NCI-H510A treated with DMSO at 0.1 percent for 48 hours (cell line): ENCODE results near the gene COPS4.
A peak's percentile ranks its signal among the peaks of the same experiment; 100 is the strongest.
"Not testable (repeated sequence)": the region's sequence is repeated elsewhere in the genome, so short reads cannot be mapped to it uniquely, and the experiment has no call there.

Experiments
- DNase-seq: peaks from one replicate; lab custom pipeline; 2025; lab: John Stamatoyannopoulos, UW

Gene COPS4

DNA sequence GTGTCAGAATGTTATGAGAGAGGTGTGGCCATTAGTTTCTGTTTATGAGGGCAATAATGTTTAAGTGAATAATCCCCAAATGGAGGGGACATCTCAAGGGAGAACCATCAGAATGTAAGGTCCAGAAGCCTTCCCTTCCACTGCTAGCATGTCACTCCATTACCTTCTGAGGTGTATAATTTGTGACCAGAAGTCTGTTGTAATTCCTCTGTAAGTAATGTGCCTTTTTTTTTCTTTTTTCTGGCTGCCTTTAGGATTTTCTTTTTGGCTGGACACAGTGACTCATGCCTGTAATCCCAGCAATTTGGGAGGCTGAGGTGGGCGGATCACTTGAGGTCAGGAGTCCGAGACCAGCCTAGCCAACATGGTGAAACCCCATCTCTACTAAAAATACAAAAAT lies 10.8 kb upstream of the COPS4 start:
- DNase-seq, result no peak

DNA sequence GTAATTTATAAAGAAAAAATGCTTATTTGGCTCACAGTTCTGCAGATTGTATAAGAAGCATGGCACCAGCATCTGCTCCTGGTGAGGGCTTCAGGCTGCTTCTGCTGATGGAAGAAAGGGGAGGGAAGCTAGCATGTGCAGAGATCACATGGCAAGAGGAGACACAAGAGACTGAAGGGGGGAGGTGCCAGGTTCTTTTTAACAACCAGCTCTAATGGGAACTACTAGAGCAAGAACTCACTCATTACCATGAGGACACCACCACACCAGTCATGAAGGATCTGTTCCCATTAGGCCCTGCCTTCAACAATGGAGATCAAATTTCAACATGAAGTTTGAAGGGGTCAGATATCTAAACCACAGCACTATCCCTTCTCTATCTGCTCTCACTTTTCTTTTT lies 9.4 kb upstream of the COPS4 start:
- no peak for DNase-seq

DNA sequence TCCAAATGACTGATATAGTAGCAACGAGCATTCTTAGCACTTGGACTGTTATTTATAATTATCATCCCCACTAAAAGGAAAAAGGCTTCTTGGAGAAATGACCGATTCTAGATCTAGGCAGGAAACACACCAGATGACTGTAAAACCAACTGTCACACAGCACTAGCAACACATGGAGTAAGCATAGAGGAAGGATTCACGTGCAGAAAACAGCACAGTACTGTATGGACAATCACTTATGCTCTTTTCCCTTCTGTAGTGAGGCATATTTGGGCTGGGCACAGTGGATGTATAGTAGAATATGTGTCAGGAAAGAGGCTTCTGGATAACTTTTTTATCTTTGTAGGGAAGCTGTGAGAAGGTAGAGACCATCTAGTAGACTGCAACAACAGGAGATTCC lies 6.0 kb upstream of the COPS4 start:
- DNase-seq, result no peak

DNA sequence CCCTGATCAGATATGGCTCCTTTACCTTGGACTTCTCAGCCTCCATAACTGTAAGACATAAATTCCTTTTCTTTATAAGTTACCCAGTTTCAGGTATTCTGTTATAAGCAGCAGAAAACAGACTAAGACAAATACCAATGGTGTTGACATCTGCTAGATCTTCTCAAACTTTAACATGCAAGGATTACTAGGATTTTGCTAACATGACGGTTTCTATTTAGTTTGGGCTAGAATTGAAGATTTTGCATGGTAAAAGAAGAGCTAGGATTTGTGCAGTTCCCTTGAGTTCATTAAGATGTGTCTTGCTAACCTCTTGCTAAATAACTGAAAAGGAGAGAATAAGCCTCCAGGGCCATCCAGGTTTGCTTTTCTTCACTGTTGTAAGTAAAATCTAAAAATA lies 5.3 kb upstream of the COPS4 start:
- no peak for DNase-seq

DNA sequence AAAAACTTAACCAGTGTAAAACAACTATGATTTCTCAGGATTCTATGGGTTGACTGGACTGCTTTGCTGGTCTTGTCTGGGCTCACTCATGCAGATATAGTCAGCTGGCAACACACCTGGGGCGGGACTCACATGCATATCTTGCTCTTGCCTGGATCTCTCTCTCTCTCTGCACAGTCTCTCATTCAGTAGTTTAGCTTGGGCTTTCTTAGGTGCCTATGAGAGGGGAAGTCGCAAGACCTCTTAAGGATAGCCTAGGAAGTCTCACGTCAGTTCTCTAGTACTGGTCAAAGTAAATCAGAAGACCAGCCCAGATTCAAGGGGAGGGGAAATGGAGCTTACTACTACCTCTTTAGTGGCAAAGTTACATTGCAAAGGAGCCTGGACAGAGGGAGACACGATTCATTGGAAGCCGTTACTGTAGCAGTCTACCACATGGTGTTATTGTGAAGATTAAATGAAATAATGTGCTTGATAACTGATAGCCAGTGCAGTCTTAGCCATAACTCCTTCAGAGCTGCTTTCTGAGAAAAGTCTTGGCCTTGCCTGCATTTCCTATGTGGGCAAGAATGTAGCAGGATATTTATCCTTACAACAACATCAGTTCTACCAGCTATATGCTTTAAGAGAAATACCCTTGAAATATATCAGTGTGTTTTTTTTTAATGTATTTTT lies 2.1 kb downstream of the COPS4 start:
- DNase-seq, result no peak

DNA sequence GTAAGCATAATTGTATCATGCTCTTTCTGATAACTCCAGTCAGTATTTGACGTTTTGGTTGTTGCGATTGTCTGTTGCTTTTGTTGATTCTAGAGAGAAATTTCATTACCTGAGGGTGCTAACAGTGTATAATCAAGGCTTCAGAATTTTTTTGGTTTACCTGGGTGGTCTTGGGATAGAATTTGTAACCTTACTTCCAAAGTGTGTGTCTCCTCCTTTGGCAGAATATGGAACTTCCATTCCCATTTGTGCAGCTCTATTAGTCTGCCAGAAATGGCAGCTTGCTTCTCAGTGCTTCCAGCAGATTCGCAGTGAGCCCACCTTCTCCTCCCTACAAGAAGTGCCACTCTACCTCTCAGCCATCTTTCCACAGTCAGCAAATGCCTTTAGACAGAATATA lies 5.3 kb downstream of the COPS4 start:
- DNase-seq, result no peak

DNA sequence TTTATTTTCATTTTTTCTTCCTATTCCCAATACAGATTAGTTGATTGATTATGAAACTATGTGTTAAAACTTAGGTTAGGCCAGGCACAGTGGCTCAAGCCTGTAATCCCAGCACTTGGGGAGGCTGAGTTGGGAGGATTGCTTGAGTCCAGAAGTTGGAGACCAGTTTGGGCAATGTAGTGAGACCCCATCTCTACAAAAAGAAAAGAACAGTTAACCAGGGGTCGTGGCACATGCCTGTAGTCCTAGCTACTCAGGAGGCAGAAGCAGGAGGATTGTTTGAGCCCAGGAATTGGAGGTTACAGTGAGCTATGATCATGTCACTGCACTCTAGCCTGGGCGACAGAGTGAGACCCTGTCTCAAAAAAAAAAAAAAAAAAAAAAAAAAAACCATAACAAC lies 8.2 kb downstream of the COPS4 start:
- DNase-seq, result not testable (repeated sequence)

DNA sequence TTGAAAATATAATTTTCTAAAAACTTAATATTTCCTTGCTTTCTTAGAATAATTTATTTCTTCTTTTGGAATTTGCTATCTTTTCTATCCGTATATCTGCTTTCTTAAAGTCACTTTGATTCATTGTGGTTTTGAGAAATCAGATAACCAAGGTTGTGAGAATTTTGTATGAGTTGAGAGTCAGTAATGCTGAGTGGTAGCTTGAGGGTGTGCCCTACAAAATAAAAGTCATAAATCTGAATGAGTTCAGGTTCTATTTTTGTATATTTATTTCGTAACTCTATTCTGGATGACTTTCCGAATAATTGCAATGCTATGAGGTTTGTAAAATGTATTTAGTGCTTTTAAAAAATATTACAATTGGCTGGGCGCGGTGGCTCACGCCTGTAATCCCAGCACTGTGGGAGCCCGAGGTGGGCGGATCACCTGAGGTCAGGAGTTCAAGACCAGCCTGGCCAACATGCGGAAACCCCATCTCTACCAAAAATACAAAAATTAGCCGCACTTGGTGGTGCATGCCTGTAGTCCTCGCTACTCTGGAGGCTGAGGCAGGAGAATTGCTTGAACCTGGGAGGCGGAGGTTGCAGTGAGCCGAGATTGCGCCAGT lies 8.9 kb downstream of the COPS4 start:
- no peak for DNase-seq

DNA sequence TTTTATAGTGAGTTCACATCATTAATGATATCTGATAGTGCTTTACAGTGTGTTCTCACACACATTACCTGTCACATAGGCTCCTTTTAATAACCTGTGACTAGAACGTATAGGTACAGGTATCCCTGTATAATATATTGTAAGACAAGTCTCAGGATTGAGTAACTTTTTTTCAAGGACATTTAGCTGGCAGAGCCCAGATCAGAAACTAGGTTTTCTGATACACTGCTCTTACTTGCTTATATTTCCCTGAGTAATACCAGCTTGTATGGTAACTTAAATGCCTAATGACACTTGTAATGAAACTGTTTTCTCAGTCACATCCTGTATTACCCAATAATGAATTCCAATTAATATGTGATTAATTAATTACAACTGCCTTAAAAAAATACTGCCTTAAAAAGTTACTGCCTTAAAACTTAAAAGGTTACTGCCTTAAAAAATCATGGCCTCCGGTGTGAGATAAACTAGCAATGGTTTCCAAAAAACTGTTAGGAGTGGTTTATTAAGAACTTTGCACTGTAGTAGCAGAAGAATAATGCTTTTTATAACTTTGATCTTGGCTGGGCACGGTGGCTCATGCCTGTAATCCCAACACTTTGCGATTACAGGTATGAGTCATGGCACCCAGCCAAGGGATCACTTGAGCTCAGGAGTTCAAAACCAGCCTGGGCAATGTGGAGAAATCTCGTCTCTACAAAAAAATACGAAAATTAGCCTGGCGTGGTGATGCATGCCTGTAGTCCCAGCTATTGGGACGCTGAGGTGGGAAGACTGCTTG lies 11.9 kb downstream of the COPS4 start:
- DNase-seq, result no peak

DNA sequence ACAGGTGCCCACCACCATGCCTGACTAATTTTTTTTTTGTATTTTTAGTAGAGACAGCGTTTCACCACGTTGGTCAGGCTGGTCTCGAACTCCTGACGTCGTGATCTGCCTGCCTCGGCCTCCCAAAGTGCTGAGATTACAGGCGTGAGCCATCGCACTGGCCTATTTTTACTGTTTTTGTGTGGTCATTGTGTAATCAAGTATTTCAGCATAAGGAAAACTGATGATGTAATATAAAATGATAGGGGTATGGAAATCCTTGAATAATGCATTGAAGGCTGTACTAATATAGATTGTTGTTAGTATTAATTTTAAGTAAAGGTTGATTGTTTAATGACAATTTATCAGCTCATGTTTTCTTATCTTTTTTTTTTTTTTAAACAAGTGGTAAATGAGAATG lies 13.8 kb downstream of the COPS4 start:
- DNase-seq, result not testable (repeated sequence)

DNA sequence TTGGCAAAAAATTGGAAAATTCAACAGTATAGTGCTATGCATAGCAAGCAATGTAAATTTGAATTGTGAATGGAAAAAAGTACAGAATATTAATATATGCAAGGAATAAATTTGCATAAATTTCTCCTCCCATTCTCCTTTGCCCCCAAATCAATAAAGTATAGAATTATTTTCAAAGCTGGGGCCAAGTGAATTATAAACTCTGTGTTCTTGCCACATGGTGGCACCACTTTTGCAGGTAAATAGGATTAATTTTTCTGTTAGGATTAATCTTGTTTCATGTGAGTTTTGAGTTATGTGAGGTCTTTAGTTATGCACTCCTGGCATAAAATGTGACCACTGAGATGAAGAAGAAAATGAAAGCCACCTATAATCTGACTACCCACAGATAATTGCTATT lies 19.9 kb downstream of the COPS4 start:
- no peak for DNase-seq

DNA sequence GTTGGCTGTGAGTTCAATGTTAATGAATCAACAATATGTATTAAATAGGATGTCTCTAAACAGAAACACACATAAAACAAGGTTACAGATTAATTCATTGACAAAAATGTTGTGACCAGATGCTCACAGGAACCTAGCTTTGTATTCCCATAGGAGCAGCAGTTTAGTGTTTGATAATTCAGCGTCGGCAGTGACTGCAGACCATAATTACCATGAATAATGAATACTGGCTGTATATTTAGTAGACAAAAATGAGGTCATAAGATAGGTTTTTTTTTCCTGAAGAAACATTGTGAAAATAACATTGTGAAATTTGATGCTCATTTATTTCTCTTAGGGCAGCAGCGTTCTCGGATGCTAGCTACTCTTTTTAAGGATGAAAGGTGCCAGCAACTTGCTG lies 27.8 kb downstream of the COPS4 start:
- no peak for DNase-seq

DNA sequence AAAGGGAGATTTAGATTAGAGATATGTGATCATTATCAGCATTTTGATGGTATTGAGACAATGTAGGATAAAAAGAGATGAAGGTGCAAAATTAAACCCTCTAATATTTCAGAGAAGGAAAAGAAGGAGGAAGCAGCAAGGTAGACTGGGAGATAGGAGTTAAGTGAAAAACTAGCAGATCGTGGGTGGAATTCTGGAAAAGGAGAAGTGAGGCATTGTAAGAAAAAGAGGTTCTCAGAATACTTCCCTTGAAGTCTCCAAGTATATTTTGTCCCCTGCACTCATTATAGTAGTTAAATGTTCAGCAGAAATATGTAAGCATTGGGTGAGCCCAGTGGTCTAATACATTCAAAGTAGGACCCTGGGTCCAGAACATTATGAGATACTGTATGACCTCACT lies 30.3 kb downstream of the COPS4 start:
- DNase-seq, result no peak

DNA sequence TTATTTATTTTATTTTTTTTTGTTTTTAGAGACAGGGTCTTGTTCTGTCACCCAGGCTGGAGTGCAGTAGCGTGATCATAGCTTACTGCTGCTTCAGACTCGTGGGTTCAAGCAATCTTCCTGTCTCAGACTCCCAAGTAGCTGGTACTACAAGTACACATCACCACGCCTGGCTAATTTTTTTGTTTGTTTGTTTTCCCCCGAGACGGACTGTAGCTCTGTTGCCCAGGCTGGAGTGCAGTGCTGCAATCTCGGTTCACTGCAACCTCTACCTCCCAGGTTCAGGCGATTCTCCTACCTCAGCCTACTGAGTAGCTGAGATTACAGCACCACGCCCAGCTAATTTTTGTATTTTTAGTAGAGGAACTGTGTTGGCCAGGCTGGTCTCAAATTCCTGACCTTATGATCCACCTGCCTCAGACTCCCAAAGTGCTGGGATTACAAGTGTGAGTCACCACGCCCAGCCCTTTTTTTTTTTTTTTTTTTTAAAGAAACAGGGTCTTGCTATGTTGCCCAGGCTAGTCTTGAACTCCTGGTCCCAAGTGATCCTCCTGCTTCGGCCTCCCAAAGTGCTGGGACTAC lies 32.2 kb downstream of the COPS4 start:
- DNase-seq, result no peak

DNA sequence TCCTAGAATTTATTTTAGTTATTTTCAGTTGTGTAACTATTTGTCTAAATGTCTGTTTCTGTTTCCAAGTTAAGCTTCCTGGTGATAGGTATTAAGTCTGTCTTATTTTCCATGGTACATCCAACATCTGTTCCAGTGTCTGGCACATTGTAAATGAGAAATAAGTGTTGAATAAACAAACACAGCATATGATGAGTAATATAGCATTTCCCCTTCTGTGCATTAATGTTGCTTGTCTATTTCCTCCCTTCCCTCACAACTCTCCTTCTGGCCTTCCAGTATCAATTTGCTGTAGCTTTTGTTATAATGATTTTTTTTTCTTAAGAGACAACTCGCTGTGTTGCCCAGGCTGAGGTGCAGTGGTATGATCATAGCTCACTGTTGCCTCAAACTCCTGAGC lies 36.1 kb downstream of the COPS4 start:
- DNase-seq, result no peak

DNA sequence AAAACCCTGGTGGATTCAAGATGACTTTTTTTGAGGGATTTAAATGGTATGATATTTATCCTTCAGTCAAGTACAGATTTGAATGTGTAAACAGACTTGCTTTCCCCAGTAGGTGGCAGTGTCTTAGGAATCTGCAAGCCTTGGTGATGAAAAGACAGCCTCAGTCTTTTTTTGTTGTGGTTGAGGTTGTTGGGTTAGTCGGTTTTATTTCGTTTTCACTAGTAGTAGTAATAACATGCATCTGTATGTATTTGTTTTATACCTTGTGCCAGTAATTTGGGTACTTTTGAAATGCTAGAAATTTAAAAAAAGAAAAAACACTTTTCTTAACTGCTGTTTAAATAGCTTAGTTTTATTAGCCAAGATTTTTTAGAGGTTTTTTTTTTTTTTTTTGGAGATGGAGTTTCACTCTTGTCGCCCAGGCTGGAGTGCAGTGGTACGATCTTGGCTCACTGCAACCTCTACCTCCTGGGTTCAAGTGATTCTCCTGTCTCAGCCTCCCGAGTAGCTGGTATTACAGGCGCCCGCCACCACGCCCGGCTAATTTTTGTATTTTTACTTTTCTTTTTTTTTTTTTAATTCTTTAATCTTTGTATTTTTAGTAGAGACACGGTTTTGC lies 39.2 kb downstream of the COPS4 start:
- peak; percentile 66 for DNase-seq

DNA sequence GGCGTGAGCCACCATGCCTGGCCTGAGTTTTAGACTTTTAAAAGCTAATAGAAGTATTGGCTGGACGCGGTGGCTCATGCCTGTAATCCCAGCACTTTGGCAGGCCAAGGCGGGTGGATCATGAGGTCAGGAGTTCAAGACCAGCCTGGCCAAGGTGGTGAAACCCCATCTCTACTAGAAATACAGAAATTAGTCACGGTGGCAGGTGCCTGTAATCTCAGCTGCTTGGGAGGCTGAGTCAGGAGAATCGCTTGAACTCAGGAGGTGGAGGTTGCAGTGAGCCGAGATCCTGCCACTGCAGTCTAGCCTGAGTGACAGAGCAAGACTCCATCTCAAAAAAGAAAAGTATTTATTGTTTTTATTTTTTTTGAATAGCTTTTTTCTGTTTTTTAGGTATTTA lies 39.8 kb downstream of the COPS4 start:
- DNase-seq, result not testable (repeated sequence)

DNA sequence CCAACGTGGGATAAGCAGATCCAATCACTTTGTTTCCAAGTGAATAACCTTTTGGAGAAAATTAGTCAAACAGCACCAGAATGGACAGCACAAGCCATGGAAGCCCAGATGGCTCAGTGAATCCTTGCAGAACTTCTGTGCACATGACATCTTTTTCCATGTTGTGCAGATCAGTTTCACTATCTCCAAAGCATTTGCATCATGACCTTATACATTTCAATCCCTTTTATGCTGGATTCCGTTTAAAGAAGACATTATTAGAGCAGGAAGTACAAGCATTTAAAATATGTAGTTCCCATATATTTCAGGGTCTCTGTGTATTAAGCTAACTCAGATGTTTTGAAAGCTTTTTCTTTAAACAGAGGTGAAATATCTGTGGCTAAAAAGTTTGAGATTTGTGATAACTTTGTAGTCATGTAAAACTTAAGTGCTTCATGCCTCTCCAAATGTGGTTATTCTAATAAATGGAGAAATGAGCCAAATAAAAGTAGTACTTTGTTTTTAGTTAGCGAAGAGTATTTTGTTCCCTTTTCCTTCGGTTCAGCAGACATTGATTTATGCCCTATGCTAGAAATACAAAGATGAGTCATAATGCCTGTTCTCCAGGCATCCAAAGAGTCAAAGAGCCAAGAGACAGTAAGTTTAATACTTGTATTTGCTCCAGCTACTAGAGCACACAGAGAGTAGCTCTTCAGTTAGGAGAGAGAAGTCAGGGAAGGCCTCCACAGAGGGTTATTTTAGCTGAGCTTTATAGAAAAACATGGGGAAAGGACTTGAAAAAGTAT lies 40.5 kb downstream of the COPS4 start:
- DNase-seq, result no peak

DNA sequence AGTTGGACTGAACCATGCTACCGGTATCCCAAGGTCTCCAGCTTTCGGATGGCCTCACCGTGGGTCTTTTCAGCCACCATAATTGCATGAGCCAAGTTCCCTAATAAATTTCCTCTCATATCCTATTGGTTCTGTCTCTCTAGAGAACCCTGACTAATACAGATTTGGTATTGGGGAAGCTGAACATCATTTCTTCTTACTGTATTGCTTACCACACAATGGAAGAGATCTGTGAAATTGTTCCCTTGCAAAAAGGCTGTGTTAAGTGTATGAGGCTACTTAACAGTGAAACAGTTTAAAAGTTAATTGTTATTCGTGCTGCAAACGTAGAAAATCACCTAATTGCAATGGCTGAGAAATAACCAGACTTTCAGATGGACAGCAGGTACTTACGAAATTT lies 45.6 kb downstream of the COPS4 start:
- no peak for DNase-seq

DNA sequence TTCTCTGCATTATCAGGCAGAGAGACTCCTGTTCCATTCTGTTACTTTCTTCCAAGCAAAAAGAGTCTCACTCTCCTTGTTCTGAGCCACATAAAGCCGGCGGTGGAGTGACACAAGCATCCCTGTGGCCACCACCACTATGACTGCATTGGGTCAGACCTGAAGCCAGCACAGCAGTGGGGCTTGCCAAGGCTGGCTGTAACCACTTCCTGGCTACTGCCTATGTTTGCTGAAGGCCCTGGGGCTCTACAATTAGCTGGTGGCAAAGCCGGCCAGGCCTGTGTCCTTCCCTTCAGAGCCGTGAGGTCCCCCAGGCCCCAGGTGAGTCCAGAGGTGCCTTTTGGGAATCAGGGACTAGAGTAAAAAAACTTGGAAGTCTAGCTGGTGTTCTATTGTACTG lies 47.8 kb downstream of the COPS4 start:
- no peak for DNase-seq

DNA sequence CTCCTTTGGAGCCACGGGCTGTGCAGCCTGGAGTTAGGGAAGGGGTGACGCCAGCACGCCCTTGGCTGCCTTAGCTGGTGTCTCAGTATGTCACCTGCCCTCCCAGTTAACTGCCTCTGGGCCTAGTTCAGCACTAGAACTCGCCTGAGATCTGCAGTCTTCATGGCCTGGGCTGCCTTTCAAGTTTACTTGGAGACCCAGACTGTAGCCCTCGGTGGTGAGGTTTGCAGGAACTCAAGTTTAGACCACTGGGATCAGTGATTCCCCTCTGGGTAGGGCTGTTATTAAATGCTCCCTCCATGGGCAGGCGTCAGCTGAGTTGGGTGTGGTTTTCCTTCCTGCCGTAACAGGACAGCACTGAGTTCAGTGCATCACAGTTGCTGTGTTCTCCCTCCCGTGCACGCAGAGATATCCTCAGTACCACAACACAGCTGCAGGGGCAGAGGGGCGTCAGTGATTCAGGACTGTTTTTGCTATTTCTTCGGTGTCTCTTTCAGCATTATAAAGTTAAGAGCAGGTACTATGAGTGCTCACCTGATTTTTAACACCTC lies 49.0 kb downstream of the COPS4 start:
- DNase-seq, result no peak

DNA sequence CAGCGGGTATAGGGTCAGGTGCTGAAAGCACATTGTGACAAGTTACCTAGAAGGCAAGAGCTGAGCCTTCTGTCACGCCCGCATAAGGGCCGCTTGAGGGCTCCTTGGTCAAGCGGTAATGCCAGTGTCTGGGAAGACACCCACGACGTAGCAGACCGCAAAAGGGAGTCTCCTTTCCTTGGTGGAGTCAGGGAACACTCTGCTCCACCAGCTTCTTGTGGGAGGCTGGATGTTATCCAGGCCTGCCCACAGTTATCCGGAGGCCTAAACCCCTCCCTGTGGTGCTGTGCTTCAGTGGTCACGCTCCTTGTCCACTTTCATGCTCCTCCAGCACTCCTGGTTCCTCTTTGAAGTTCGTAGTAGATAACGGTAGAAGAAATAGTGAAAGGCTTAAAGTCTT lies 50.0 kb downstream of the COPS4 start:
- not testable (repeated sequence) for DNase-seq
